NT2/D1 (cell line): ENCODE data around the gene SIM1.
A peak's percentile ranks its signal among the peaks of the same experiment; 100 is the strongest.

Experiments
- DNase-seq: peaks from one replicate; pipeline ENCODE4 v3.0.0-alpha.2; 2011; ENCODE audit warnings: low read depth, low spot score
- H3K27me3 ChIP-seq: 2 replicates; pipeline ENCODE4 v1.6.0; 2011; ENCODE audit warnings: mild to moderate bottlenecking; ENCODE audit not compliant: insufficient read length, insufficient read depth
- H3K36me3 ChIP-seq: 2 replicates; pipeline ENCODE4 v1.6.1; 2011; ENCODE audit warnings: mild to moderate bottlenecking, low read length, mixed read lengths; ENCODE audit not compliant: insufficient read depth, insufficient read length
- H3K4me1 ChIP-seq: 2 replicates; pipeline ENCODE4 v1.5.1; 2011; ENCODE audit not compliant: insufficient read depth, insufficient read length
- H3K4me3 ChIP-seq: 2 replicates; pipeline ENCODE4 v1.5.1; 2011; ENCODE audit warnings: low read depth; ENCODE audit not compliant: insufficient read length
- H3K9ac ChIP-seq: 2 replicates; pipeline ENCODE4 v1.6.0; 2011; ENCODE audit warnings: low read depth; ENCODE audit not compliant: insufficient read length
- H3K9me3 ChIP-seq: 2 replicates; pipeline ENCODE4 v1.5.1; 2011; ENCODE audit warnings: mild to moderate bottlenecking, low read length; ENCODE audit not compliant: insufficient read depth
- SUZ12 ChIP-seq: IDR thresholded peaks from 2 replicates; pipeline ENCODE4 v1.6.1; 2011; ENCODE audit not compliant: insufficient read length, insufficient read depth; ENCODE audit errors: extremely low read depth
- YY1 ChIP-seq: IDR thresholded peaks from 2 replicates; pipeline ENCODE4 v1.6.1; 2011; ENCODE audit not compliant: insufficient read length, insufficient read depth
- ZNF274 ChIP-seq: IDR thresholded peaks from 2 replicates; pipeline ENCODE4 v1.6.1; 2011; ENCODE audit warnings: mild to moderate bottlenecking, low read depth, low read length

Gene SIM1

DNA sequence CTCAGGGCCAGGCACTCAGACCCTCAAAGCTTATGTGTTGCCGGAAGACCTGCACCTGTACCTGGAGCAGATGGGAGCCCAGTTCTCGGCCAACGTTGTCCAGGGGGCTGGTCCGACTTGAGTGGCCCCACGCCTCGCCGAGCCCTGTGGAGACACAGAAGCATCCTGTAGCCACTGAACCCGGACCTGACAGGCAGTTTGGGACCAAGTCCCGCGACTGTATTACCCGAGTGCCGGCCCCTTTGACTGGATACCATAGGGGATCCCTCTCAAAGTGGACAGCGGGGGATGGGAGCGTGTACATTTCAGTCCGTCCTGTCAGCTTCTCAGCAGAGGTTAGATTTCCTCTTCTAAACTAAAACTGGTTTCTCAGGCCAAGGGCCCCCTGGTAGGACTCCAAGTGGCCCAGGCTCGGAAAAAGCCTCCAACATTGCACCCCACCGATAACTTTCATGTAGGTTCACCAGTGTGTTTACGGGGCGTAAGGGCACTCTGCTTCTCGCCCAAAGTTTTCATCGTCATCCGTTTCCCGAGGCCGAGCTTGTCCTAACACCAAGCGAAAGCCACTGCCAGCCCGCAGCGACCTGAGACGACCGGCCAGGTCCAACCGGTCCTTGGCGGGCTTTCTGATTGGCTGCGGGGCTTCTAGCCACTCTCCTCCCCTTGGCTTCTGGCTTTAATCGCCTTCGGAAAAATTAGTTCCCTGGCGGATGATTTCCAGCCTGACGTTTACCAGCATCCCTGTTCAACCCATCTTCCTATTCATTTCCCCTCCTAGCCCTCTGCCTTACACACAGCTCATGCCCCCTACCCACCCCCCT lies 10.8 kb downstream of the SIM1 start:
- TF ChIP-seq SUZ12 (peak; percentile 27), YY1 (no peak)
- H3K27me3 ChIP-seq: peaks cover 74% of the 10 kb centered on the region
- H3K9ac ChIP-seq: no peak overlapping the region
- no peak for DNase-seq
- H3K9me3 ChIP-seq: no peaks in the 10 kb centered on the region
- H3K4me3 ChIP-seq: no peak overlapping the region
- H3K36me3 ChIP-seq: no peaks in the 10 kb centered on the region
- peaks cover 4% of the 10 kb centered on the region for H3K4me1 ChIP-seq

DNA sequence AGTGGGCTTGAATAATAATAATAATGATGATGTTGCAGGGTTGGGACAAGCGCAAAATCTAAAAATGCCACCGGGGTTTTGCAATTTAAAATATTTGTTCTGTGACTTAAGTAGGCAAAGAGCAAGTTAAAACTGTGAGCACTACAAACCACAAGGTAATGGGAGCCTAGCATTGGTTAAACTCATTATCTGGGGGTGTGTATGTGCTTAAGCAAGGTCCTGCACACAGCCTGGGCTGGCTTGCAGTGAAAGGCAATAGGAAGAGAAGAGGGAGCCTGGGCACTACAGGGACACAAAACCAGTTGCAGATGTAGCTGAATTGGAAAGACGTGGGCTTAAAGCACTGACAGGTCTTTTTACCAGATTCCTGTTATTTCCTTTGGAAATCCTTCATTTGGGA lies 11.7 kb downstream of the SIM1 start:
- Histone ChIP-seq H3K27me3 (peaks cover 65% of the 10 kb centered on the region), H3K9me3 (no peaks in the 10 kb centered on the region; the same call in 1 of the 2 replicates), H3K9ac (no peak overlapping the region), H3K4me3 (no peak overlapping the region), H3K36me3 (no peaks in the 10 kb centered on the region), H3K4me1 (peaks cover 2% of the 10 kb centered on the region)
- TF ChIP-seq ZNF274 (no peak), SUZ12 (no peak), YY1 (no peak)
- DNase-seq: no peak

DNA sequence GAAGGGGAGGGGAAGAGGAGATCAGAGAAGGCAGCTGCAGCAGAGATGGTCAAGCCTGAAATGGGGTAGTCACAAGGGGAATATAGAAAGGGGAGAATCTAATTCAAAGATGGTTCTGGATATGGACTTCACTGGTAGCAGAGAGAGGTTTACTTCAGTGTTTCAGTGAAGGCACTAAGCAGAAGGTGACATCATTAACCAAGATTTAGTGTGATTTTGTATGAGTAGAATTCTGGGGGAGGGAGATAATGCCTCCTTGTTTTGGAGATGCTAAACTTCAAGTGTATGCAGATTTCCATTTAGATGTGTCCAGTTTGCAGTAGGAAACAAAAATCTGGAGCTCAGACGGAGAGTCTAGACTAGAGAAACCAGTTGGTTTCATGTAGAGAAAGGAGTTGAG lies 13.1 kb downstream of the SIM1 start:
- TF ChIP-seq SUZ12 (no peak), ZNF274 (no peak), YY1 (no peak)
- no peaks in the 10 kb centered on the region; the same call in 1 of the 2 replicates for H3K9me3 ChIP-seq
- no peak overlapping the region for H3K4me3 ChIP-seq
- peaks cover 51% of the 10 kb centered on the region for H3K27me3 ChIP-seq
- no peak overlapping the region for H3K9ac ChIP-seq
- no peaks in the 10 kb centered on the region for H3K36me3 ChIP-seq
- H3K4me1 ChIP-seq: no peaks in the 10 kb centered on the region
- DNase-seq: no peak

DNA sequence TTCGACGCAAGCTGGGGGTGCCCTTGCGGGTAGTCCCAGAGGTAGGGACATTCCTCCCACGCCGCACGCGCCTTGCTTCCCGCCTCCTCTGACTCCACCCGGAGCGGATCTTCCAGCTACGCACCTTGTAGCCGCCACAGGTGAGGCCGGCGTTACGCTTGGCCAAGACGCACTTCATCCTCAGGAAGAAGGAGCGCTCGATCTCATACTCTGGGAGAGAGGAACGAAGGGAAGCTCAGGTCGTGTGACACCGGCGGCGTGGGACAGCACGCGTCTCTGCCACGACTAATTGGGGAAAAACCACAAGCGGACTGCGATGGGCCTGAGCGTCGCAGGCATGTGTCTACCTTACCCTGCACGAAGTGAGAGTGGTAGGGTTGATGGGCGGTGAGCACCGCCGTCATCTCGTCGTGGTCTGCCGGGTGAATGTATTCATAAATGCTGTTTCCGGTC lies 15.5 kb downstream of the SIM1 start:
- no peaks in the 10 kb centered on the region for H3K36me3 ChIP-seq

DNA sequence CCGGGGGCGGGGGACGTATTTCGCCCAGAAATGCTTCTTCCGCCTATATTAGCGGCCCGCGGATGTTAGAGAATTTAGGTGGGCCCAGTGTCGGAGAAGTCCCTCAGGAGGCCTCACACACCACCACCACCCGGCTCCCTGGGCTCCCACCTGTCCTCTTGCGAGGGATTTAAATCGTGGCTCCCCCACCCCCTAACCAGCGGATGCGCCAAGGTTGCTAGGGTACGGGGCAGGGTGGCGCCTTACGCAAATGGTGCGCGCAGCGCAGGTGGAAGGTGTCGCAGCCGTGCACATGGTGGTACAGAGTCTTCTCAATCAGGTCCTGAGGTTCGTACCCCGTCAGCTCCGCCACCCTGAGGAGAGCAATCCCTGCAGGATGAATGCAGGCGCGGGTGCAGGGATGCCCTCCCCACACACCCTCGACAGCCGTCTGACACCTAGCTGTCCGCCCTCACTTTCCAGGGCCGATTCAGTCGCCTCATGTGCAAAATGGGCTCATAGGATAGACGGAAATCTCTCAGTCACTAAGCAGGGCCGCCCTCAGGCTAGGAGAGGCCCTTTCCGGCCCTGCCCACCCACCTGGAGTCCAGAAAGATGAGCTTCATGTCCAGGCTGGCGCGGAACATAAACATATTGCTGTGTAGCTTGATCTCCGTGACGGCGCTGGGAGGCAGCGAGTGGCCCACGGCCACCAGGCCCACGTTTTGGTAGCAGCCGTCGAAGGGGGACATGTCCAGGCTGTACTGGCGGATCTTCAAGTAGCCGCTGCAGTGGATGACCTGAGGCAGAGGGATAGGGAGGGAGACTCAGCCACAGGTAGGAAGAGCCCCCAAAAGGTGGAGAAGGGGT lies 16.6 kb downstream of the SIM1 start:
- TF ChIP-seq YY1 (no peak), ZNF274 (no peak), SUZ12 (no peak)
- peaks cover 16% of the 10 kb centered on the region for H3K27me3 ChIP-seq
- no peaks in the 10 kb centered on the region; the same call in 1 of the 2 replicates for H3K9me3 ChIP-seq
- no peaks in the 10 kb centered on the region for H3K36me3 ChIP-seq
- no peak overlapping the region for H3K9ac ChIP-seq
- H3K4me1 ChIP-seq: no peaks in the 10 kb centered on the region
- H3K4me3 ChIP-seq: no peak overlapping the region
- no peak for DNase-seq

More for the DNA sequence above, 15.5 kb downstream of the SIM1 start:
- no peak for DNase-seq
- H3K9me3 ChIP-seq: no peaks in the 10 kb centered on the region; the same call in 1 of the 2 replicates
- no peak overlapping the region for H3K4me3 ChIP-seq
- TF ChIP-seq SUZ12 (no peak), YY1 (no peak), ZNF274 (no peak)
- peaks cover 28% of the 10 kb centered on the region for H3K27me3 ChIP-seq
- no peak overlapping the region for H3K9ac ChIP-seq
- no peaks in the 10 kb centered on the region for H3K4me1 ChIP-seq

DNA sequence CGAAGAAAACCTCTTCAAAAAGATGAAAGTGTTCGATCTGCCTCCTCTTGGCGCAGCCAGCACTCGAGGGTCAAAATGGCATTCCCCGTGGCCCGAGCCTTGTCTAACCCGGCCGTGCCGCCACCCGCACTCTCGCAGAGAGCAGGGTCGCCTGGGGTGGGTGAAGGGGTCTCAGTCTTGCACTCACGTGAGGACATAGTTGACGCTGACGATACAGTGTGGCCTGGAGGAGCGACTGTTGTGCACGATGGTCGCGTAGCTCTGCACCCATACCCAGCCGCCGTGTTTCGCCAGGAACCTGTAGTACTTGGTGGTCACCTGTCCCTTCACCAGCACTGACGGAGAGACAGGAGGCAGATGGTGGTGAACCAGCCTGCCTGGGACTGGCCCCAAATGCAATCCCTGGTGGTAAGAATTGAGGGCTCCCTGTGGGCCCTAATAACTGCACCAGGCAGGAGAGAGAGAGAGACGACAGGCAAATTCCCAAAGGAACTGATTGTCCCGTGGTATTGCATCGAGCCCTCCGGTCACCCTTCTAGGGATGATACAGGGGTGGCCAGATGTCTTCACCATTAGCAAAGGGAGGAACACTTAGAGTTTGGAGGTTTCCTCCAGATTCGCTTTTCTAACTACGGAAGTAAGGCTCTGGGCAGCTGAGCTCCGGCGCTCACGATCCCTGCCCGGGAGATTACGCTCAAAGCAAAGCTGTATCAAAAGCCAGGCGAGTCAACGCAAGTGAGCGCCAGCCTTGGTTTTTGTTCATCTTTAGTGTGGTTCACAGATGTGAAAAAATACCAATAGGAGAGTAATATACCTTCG lies 17.4 kb downstream of the SIM1 start:
- Histone ChIP-seq H3K4me1 (no peaks in the 10 kb centered on the region), H3K9ac (no peak overlapping the region), H3K36me3 (no peaks in the 10 kb centered on the region), H3K27me3 (peaks cover 8% of the 10 kb centered on the region), H3K9me3 (no peaks in the 10 kb centered on the region; the same call in 1 of the 2 replicates), H3K4me3 (no peak overlapping the region)
- no peak for TF ChIP-seq SUZ12
- TF ChIP-seq YY1: no peak
- no peak for TF ChIP-seq ZNF274
- DNase-seq: no peak
